Measurements from ENCODE around the gene SCN1B.
A peak's percentile ranks its signal among the peaks of the same experiment; 100 is the strongest.
"Not testable (repeated sequence)": the region's sequence is repeated elsewhere in the genome, so short reads cannot be mapped to it uniquely, and the experiment has no call there.

SCN1B gene

DNA sequence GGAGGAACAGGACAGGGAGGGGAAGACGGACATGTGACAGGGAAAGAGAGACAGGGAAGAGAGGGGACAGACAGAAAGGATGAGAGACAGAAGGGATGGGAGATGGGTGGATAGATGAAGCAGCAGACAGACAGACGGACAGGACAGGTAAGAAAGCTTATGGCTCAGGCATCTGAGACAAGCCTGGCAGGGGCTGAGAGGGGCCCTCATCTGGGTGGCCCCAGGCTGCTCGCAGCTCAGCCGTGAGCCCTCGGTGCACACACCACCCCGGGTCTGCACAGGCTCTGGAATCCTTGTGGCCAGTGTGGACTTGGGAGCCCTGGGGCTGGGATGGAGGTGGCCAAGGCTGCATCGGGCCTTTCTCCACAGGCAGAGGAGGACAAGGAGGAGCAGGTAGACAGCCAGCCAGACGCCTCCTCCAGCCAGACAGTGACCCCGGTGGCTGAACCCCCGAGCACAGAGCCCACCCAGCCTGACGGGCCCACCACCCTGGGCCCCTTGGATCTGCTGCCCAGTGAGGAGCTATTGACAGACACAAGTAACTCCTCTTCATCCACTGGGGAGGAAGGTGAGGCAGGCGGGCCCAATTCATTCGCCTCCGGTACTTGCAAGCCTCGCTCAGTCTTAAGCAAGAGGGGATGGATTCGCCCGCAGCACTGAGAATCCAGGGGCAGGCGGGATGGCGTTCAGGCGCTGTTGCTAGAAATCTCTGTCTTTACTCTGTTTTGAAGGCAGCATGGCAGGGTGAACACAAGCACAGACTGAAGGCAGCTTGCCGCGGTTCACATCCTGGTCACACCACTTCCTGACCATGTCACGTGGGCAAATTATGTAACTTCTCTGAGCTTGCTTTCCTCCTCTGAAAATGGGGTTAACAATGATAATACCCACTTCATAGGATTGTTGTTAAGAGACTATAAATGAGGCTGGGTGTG lies 16.2 kb upstream of the SCN1B start:
- TF ChIP-seq, protein P1, sequence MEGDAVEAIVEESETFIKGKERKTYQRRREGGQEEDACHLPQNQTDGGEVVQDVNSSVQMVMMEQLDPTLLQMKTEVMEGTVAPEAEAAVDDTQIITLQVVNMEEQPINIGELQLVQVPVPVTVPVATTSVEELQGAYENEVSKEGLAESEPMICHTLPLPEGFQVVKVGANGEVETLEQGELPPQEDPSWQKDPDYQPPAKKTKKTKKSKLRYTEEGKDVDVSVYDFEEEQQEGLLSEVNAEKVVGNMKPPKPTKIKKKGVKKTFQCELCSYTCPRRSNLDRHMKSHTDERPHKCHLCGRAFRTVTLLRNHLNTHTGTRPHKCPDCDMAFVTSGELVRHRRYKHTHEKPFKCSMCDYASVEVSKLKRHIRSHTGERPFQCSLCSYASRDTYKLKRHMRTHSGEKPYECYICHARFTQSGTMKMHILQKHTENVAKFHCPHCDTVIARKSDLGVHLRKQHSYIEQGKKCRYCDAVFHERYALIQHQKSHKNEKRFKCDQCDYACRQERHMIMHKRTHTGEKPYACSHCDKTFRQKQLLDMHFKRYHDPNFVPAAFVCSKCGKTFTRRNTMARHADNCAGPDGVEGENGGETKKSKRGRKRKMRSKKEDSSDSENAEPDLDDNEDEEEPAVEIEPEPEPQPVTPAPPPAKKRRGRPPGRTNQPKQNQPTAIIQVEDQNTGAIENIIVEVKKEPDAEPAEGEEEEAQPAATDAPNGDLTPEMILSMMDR (IDR thresholded peaks at IDR 0.05): no peak
- Histone ChIP-seq H3K27ac (peak overlapping the region in 1 of 2 donors; percentile 44), H3K4me3 (no peak overlapping the region)
- DNase-seq (ENCODE audit: low spot score): peak; percentile 71

DNA sequence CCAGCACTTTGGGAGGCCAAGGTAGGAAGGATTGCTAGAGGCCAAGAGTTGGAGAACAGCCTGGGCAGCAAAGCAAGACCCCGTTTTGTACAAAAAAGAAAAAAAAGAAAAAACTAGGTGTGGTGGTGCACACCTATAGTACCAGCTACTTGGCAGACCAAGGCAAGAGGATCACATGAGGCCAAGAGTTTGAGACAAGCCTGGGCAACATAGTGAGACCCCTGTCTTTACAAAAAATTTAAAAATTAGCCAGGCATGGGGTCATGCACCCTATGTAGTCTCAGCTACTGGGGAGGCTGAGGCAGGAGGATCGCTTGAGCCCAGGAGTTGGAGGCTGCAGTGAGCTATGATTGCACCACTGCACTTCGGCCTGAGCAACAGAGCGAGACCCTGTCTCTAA lies 15.5 kb upstream of the SCN1B start:
- not testable (repeated sequence) for DNase-seq (ENCODE audit: low spot score); H3K27ac ChIP-seq; H3K4me3 ChIP-seq

DNA sequence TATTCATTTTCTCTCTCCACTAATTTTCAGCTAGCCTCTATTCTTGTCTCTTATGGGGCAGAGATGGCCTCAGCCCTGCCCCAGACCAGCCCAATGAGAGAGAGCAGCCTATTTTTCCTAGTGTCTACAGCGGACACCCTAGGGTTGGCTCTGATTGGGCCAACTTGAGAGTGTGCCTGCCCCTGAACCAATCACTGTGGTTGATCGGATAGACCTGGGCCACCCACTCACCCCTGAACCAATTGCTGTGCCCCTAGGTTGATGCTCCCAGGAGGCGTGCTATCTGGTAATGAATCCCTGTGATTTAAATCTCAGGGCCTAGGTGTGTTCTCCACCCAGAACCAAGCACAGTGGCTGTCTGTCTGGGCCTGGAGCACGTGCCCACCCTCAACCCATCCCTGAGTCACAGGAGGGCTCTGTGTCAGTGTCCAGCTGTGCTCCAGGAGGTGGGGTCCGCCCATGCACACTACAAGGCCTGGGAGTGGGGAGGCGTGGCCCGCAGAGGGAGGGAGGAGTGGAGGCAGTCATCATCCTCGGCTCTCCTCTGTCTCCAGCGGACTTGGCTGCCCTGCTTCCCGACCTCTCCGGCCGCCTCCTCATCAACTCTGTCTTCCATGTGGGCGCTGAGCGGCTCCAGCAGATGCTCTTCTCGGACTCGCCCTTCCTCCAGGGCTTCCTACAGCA lies 14.9 kb upstream of the SCN1B start:
- Histone ChIP-seq H3K4me3 (no peak overlapping the region), H3K27ac (peak overlapping the region in 1 of 2 donors; percentile 2)
- TF ChIP-seq, protein P1 (IDR thresholded peaks at IDR 0.05): no peak

GRCh38 chr19:35015954-35016351 lies 14.3 kb upstream of the SCN1B start:
- no peak for DNase-seq (ENCODE audit: low spot score)
- Histone ChIP-seq H3K27ac (peak overlapping the region in 1 of 2 donors; percentile 2), H3K4me3 (no peak overlapping the region)
- TF ChIP-seq, protein P1 (IDR thresholded peaks at IDR 0.05): no peak

More for the DNA sequence above, 14.9 kb upstream of the SCN1B start:
- no peak for DNase-seq (ENCODE audit: low spot score)

DNA sequence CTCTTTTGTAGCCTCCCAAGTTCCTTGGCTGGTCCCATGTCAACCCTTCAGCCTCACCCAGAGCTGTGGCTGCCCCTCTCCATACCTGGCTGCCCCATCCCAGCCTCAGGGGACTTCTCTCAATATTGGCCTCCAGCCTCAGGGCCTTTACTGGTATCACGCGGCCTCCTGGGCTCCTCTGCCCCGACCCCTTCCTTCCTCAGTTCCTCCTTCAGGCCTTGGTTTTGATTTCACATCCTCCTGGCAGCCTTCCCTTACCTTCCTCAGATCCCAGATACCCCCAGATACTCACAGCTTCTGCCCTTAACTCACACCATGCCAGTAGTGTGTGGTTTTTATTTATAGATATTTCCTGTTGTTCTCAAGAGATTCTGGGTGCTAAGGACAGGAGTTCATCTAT lies 12.8 kb upstream of the SCN1B start:
- DNase-seq (ENCODE audit: low spot score): no peak
- TF ChIP-seq, protein P1 (IDR thresholded peaks at IDR 0.05): no peak
- H3K27ac ChIP-seq: no peak overlapping the region
- H3K4me3 ChIP-seq: no peak overlapping the region

- no peak overlapping the region for H3K27ac ChIP-seq
- DNase-seq (ENCODE audit: low spot score): no peak
- H3K4me3 ChIP-seq: no peak overlapping the region
- TF ChIP-seq, protein P1 (IDR thresholded peaks at IDR 0.05): no peak
These were observed 11.9 kb upstream of the SCN1B start for GRCh38 chr19:35018379-35018778.

GRCh38 chr19:35019144-35019543 lies 11.1 kb upstream of the SCN1B start:
- TF ChIP-seq, protein P1 (IDR thresholded peaks at IDR 0.05): no peak
- no peak for DNase-seq (ENCODE audit: low spot score)
- no peak overlapping the region for H3K4me3 ChIP-seq
- H3K27ac ChIP-seq: no peak overlapping the region
